Stomach (tissue), 4 donors: ENCODE results near the gene IL10RA.

Experiments used
- CTCF ChIP-seq, 7 experiments: fragments of 450-650 bp in 4 of 7; fragments of 200-600 bp in 3 of 7; sonication (generic) in 3 of 7; IDR thresholded peaks; one replicate each; pipeline ENCODE4 v1.5.1; 2016 to 2019; ENCODE audit warnings: antibody characterized with exemption in 7 of 7, control low read depth in 2 of 7, mild to moderate bottlenecking in 1 of 7
- EP300 ChIP-seq: sonication (generic); formaldehyde crosslinking; IDR thresholded peaks from one replicate; pipeline ENCODE4 v1.6.1; 2017; ENCODE audit warnings: antibody characterized with exemption

GRCh38 chr11:118007040-118007439 is 20.8 kb downstream of the IL10RA start:
- no peak for TF ChIP-seq CTCF (IDR thresholded peaks at IDR 0.05)
- TF ChIP-seq EP300 = no peak
